HG02884 (cell line): Measurements from ENCODE around the gene SMIM29.

Experiments used
- ATAC-seq: cut with Tn5 transposase; IDR thresholded peaks from one replicate; pipeline ENCODE4 v1.9.1; 2021; ENCODE audit warnings: mild to moderate bottlenecking, moderate library complexity; ENCODE audit not compliant: unreplicated experiment

SMIM29 gene

GRCh38 chr6:34227761-34228421 is 20.9 kb downstream of the SMIM29 start:
- ATAC-seq: no peak

- ATAC-seq: no peak
Observed at GRCh38 chr6:34226731-34227586, 21.8 kb downstream of the SMIM29 start.

- ATAC-seq: no peak
Observed at GRCh38 chr6:34226066-34226465, 22.7 kb downstream of the SMIM29 start.

- ATAC-seq: no peak
Observed at GRCh38 chr6:34225551-34225950, 23.3 kb downstream of the SMIM29 start.

- ATAC-seq: peak; percentile 74
Observed at GRCh38 chr6:34223956-34224940, 24.6 kb downstream of the SMIM29 start.

GRCh38 chr6:34223381-34223955 is 25.3 kb downstream of the SMIM29 start:
- ATAC-seq: peak; percentile 15

- ATAC-seq: no peak
Observed at GRCh38 chr6:34218691-34219090, 30.1 kb downstream of the SMIM29 start.

GRCh38 chr6:34213772-34214171 is 35.0 kb downstream of the SMIM29 start:
- ATAC-seq: no peak

- ATAC-seq: no peak
Observed at GRCh38 chr6:34207695-34208443, 40.9 kb downstream of the SMIM29 start.

GRCh38 chr6:34206726-34207125 is 42.1 kb downstream of the SMIM29 start:
- ATAC-seq: no peak

GRCh38 chr6:34205916-34206315 is 42.9 kb downstream of the SMIM29 start:
- no peak for ATAC-seq

- ATAC-seq: no peak
Observed at GRCh38 chr6:34205466-34205865, 43.3 kb downstream of the SMIM29 start.

- no peak for ATAC-seq
Observed at GRCh38 chr6:34204693-34205092, 44.1 kb downstream of the SMIM29 start.

- ATAC-seq: no peak
Observed at GRCh38 chr6:34202329-34203201, 46.2 kb downstream of the SMIM29 start.

- no peak for ATAC-seq
Observed at GRCh38 chr6:34201455-34202107, 47.2 kb downstream of the SMIM29 start.

- ATAC-seq: no peak
Observed at GRCh38 chr6:34200340-34200971, 48.4 kb downstream of the SMIM29 start.

- no peak for ATAC-seq
Observed at GRCh38 chr6:34196833-34197195, 52.0 kb downstream of the SMIM29 start.
